ENCODE results near the gene STIP1. TPM values are rescaled to one million over a fixed set of nuclear protein-coding genes. Genes with fewer than 3 reads are reported as not detected.

The STIP1 gene
- total RNA-seq, 2 donors from 2014 or later, result 35.8 to 63.6 TPM

- ATAC-seq (peak; percentile 76), DNase-seq (peak; percentile 49 to 73 (median 66))
- no peaks in the 10 kb centered on the region for H3K27me3 ChIP-seq
- H3K4me1 ChIP-seq, result peaks cover 37% of the 10 kb centered on the region
- no peaks in the 10 kb centered on the region for H3K9me3 ChIP-seq
- 8 to 17% methylated on average over 14 to 23 of the region's 23 CpGs for WGBS, 2 donors
- H3K27ac ChIP-seq, result no peak overlapping the region
- no peaks in the 10 kb centered on the region for H3K36me3 ChIP-seq (replicated peaks in 1 of 2; ENCODE audit: insufficient read depth in 1 of 2, low read depth in 2 of 2)
- intact Hi-C loops (cut with DNase I), result loop anchor here (2.0 kb wide), 1 partner anchor 152 kb away; no protein-coding TSS in a partner anchor
- TF ChIP-seq CTCF (IDR thresholded peaks at IDR 0.05), result peak; percentile 88 to 100 (median 94)
- TF ChIP-seq POLR2A (IDR thresholded peaks at IDR 0.05), result no peak
- H3K4me3 ChIP-seq, result no peak overlapping the region
Observed at GRCh38 chr11:64152841-64153691, 32.9 kb upstream of the STIP1 start.

GRCh38 chr11:64153812-64154211, 32.2 kb upstream of the STIP1 start:
- intact Hi-C loops (cut with DNase I), result loop anchor here (2.0 kb wide), 1 partner anchor 153 kb away; no protein-coding TSS in a partner anchor

GRCh38 chr11:64156235-64157011, 29.5 kb upstream of the STIP1 start:
- TF ChIP-seq CTCF (IDR thresholded peaks at IDR 0.05) (no peak), POLR2A (IDR thresholded peaks at IDR 0.05) (no peak)
- Histone ChIP-seq H3K36me3 (replicated peaks in 1 of 2; ENCODE audit: insufficient read depth in 1 of 2, low read depth in 2 of 2) (no peaks in the 10 kb centered on the region), H3K9me3 (no peaks in the 10 kb centered on the region), H3K4me1 (peaks cover 8% of the 10 kb centered on the region), H3K27ac (no peak overlapping the region), H3K4me3 (no peak overlapping the region), H3K27me3 (no peaks in the 10 kb centered on the region)
- ATAC-seq, result no peak
- DNase-seq, result peak in 1 of 4 donors; percentile 33
- intact Hi-C loops (cut with DNase I), result no loop called here
- 72 to 87% methylated on average over 3 to 12 of the region's 14 CpGs for WGBS, 2 donors

More at GRCh38 chr11:64153812-64154211, 32.2 kb upstream of the STIP1 start:
- Histone ChIP-seq H3K27me3 (no peaks in the 10 kb centered on the region), H3K9me3 (no peaks in the 10 kb centered on the region), H3K4me3 (no peak overlapping the region), H3K36me3 (replicated peaks in 1 of 2; ENCODE audit: insufficient read depth in 1 of 2, low read depth in 2 of 2) (no peaks in the 10 kb centered on the region), H3K27ac (no peak overlapping the region), H3K4me1 (peaks cover 30% of the 10 kb centered on the region)
- no peak for DNase-seq
- no peak for ATAC-seq
- no peak for TF ChIP-seq POLR2A (IDR thresholded peaks at IDR 0.05)
- no peak for TF ChIP-seq CTCF (IDR thresholded peaks at IDR 0.05)
- 43 to 49% methylated on average over 8 of the region's 8 CpGs for WGBS, 2 donors

GRCh38 chr11:64157631-64158394, 28.2 kb upstream of the STIP1 start:
- no peak for ATAC-seq
- Histone ChIP-seq H3K27ac (no peak overlapping the region), H3K9me3 (no peaks in the 10 kb centered on the region), H3K27me3 (no peaks in the 10 kb centered on the region), H3K4me1 (peaks cover 5% of the 10 kb centered on the region), H3K36me3 (replicated peaks in 1 of 2; ENCODE audit: insufficient read depth in 1 of 2, low read depth in 2 of 2) (no peaks in the 10 kb centered on the region), H3K4me3 (no peak overlapping the region)
- DNase-seq, result no peak
- intact Hi-C loops (cut with DNase I), result no loop called here
- 83 to 90% methylated on average over 13 to 15 of the region's 17 CpGs for WGBS, 2 donors
- no peak for TF ChIP-seq CTCF (IDR thresholded peaks at IDR 0.05)
- TF ChIP-seq POLR2A (IDR thresholded peaks at IDR 0.05), result no peak
